Upper lobe of left lung (tissue), 6 donors: ENCODE data around the gene FKBP8. TPM values are rescaled to one million over a fixed set of nuclear protein-coding genes. Genes with fewer than 3 reads are reported as not detected.
"Not testable (repeated sequence)": the region's sequence is repeated elsewhere in the genome, so short reads cannot be mapped to it uniquely, and the experiment has no call there.

ENCODE experiments used
- ATAC-seq, 2 donors: fragments of 200-7000 bp; cut with Tn5 transposase; one replicate each; pipeline ENCODE4 v1.9.1; 2022; ENCODE audit warnings: mild to moderate bottlenecking in 2 of 2, moderate library complexity in 2 of 2; ENCODE audit not compliant: low FRiP score in 2 of 2
- DNase-seq, 2 donors: peaks; one replicate each; pipeline ENCODE4 v3.0.0-alpha.2; 2019 to 2020
- H3K27ac ChIP-seq, 4 donors: fragments of 200-600 bp; sonication (generic); one replicate each; pipeline ENCODE4 v1.5.1; 2016 to 2019
- H3K27me3 ChIP-seq, 4 donors: fragments of 200-600 bp; sonication (generic); one replicate each; pipeline ENCODE4 v1.5.1; 2017 to 2019
- H3K36me3 ChIP-seq, 4 donors: fragments of 200-600 bp; sonication (generic); one replicate each; pipeline ENCODE4 v1.5.1; 2016 to 2019
- H3K4me1 ChIP-seq, 4 donors: fragments of 200-600 bp; sonication (generic); one replicate each; pipeline ENCODE4 v1.5.1; 2018 to 2019
- H3K4me3 ChIP-seq, 4 donors: fragments of 200-600 bp; sonication (generic); one replicate each; pipeline ENCODE4 v1.5.1; 2017 to 2019; ENCODE audit warnings: mild to moderate bottlenecking in 2 of 4, moderate library complexity in 1 of 4
- H3K9me3 ChIP-seq, 4 donors: fragments of 200-600 bp; sonication (generic); one replicate each; pipeline ENCODE4 v1.5.1; 2018 to 2019
- EP300 ChIP-seq, 4 donors: sonication (generic); formaldehyde crosslinking; IDR thresholded peaks; one replicate each; pipeline ENCODE4 v1.5.1; 2017; ENCODE audit warnings: antibody characterized with exemption in 4 of 4, control low read depth in 2 of 4
- POLR2A ChIP-seq, 4 donors: fragments of 450-650 bp; IDR thresholded peaks; one replicate each; pipeline ENCODE4 v1.5.1; 2016 to 2017; ENCODE audit warnings: antibody characterized with exemption in 4 of 4, mild to moderate bottlenecking in 2 of 4
- POLR2AphosphoS5 ChIP-seq, 2 donors: sonication (generic); formaldehyde crosslinking; IDR thresholded peaks; one replicate each; pipeline ENCODE4 v1.5.1; 2017; ENCODE audit warnings: antibody characterized with exemption in 2 of 2
- WGBS, 2 donors: methylation state at CpG; one replicate each; pipeline ENCODE4 v1.1.5; 2017 to 2018; 5-methylcytosine and 5-hydroxymethylcytosine counted together
- total RNA-seq, 6 donors: library from RNA; depleted of rRNA in 4 of 6; stranded (reverse); fragments of >200 nt in 4 of 6; gene quantifications; one replicate each; pipeline versions ENCODE4 v1.1.0 to v1.2.1, GENCODE V29; 2016 to 2021
- TF ChIP-seq, protein P1 (sequence below), 6 experiments: fragments of 450-650 bp in 4 of 6; fragments of 200-600 bp in 2 of 6; sonication (generic) in 2 of 6; IDR thresholded peaks; one replicate each; pipeline ENCODE4 v1.5.1; 2016 to 2019; ENCODE audit warnings: antibody characterized with exemption in 6 of 6
- donor health status: DM: no; HTN: no; CAD: no; lungs with moderate emphysema.
- donor health status: DM: no; HTN: yes; CAD: no; lungs with severe emphysema.

FKBP8 gene
- total RNA-seq, 6 donors from 2014 or later = 242 to 450 (median 284) TPM

DNA sequence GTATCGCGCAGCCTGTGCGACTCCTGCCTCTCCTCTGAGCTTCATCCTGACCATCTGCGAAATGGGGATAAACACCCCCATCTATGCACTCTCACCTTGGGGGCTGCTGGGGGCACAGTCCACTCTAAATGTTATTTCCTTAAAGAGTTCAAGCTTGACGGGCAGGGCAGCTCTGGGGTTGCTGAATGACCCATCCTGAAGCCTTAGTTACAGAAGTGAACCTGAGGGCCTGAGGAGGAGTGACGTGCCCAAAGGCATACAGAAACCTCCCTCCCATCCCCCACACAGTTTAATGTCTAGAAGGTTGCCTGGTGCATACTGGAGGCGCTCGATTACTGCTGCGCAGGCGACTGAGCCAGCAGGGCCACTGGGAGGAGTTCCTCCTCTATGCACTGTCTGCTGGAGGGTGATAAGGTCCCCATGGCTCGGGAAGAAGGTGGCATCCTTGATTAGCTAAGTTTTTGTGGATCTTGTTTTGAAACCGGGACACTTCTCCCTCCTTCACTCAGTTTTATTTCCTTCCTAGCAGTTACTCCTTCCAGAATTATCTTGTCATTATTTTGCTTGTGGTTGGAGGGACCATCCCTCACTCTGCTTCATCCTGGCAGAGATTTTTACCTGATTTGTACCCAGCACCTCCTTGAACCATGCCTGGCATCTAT lies 572 bp upstream of the FKBP8 start:
- no peaks in the 10 kb centered on the region for H3K9me3 ChIP-seq
- H3K27ac ChIP-seq = peak overlapping the region; percentile 90 to 97 (median 94)
- H3K36me3 ChIP-seq = peaks cover 7 to 28% (median 11%) of the 10 kb centered on the region in 4 donors
- peak in 1 of 2 donors; percentile 82 for DNase-seq
- TF ChIP-seq POLR2A (IDR thresholded peaks at IDR 0.05) = peak in 1 of 4 donors; percentile 44
- peak; percentile 7 to 32 for TF ChIP-seq POLR2AphosphoS5 (IDR thresholded peaks at IDR 0.05)
- TF ChIP-seq EP300 (IDR thresholded peaks at IDR 0.05) = no peak
- TF ChIP-seq, protein P1, sequence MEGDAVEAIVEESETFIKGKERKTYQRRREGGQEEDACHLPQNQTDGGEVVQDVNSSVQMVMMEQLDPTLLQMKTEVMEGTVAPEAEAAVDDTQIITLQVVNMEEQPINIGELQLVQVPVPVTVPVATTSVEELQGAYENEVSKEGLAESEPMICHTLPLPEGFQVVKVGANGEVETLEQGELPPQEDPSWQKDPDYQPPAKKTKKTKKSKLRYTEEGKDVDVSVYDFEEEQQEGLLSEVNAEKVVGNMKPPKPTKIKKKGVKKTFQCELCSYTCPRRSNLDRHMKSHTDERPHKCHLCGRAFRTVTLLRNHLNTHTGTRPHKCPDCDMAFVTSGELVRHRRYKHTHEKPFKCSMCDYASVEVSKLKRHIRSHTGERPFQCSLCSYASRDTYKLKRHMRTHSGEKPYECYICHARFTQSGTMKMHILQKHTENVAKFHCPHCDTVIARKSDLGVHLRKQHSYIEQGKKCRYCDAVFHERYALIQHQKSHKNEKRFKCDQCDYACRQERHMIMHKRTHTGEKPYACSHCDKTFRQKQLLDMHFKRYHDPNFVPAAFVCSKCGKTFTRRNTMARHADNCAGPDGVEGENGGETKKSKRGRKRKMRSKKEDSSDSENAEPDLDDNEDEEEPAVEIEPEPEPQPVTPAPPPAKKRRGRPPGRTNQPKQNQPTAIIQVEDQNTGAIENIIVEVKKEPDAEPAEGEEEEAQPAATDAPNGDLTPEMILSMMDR (IDR thresholded peaks at IDR 0.05) = peak in 1 of 6 experiments; percentile 5
- no peaks in the 10 kb centered on the region for H3K27me3 ChIP-seq
- peak; percentile 80 to 83 for ATAC-seq
- WGBS, 2 donors = 8 to 16% methylated on average over 4 to 9 of the region's 12 CpGs
- peaks cover 13 to 28% (median 17%) of the 10 kb centered on the region in 4 donors for H3K4me1 ChIP-seq
- H3K4me3 ChIP-seq = peak overlapping the region in 3 of 4 donors; percentile 83 to 96 (median 94)

DNA sequence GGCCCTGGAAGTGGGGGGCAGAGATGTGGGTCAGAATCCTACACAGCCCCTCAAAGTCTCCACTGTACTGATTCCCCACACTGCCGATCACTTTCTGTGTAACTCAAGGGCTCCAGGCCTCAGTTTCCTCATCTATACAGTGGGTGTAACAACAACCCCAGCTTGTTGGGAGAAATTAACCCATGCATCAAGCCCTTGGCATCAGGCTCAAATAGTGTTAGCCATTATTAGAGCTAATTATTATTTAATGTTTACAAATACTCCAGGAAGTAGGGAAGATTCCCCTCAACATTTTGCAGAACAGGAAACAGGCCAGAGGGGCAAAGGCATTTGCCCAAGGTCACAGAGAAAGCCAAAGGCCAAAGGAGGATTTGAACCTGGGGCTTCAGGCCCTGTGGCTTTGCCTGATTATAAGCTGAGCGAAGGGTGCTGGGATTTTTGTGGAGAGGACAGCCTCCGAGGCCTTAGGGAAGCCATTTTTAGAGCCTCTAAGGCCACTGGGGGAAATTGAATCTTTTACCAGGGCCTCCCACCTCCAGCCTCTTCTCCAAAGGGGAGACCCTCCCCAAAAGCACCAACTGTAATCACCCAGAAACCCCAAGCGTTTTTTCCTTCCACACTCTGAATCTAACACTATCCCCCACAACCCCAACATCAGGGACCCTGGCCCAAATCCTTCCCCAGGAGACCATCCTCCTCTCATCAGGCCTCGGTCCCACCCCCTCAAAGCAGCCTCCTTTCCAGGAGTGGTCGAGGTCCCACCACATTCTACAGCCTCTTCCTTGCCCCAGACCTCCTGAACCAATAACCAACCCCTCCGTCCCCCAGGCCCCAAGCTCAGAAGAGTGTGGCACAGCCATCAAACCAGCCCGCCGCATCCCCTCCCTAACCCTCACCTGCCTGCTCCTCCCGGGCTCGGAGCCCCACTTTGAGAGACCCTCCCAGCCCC lies 1.1 kb downstream of the FKBP8 start:
- ATAC-seq = no peak
- Histone ChIP-seq H3K27ac (peak overlapping the region; percentile 90 to 97 (median 94)), H3K27me3 (no peaks in the 10 kb centered on the region), H3K4me3 (peak overlapping the region; percentile 83 to 96 (median 91)), H3K36me3 (peaks cover 7 to 43% (median 20%) of the 10 kb centered on the region in 4 donors), H3K4me1 (peaks cover 13 to 28% (median 17%) of the 10 kb centered on the region in 4 donors), H3K9me3 (no peaks in the 10 kb centered on the region)
- DNase-seq = no peak
- TF ChIP-seq POLR2A (IDR thresholded peaks at IDR 0.05) (no peak), EP300 (IDR thresholded peaks at IDR 0.05) (no peak), POLR2AphosphoS5 (IDR thresholded peaks at IDR 0.05) (no peak)
- TF ChIP-seq, protein P1 (IDR thresholded peaks at IDR 0.05) = no peak
- 18 to 24% methylated on average over 10 to 11 of the region's 11 CpGs for WGBS, 2 donors

DNA sequence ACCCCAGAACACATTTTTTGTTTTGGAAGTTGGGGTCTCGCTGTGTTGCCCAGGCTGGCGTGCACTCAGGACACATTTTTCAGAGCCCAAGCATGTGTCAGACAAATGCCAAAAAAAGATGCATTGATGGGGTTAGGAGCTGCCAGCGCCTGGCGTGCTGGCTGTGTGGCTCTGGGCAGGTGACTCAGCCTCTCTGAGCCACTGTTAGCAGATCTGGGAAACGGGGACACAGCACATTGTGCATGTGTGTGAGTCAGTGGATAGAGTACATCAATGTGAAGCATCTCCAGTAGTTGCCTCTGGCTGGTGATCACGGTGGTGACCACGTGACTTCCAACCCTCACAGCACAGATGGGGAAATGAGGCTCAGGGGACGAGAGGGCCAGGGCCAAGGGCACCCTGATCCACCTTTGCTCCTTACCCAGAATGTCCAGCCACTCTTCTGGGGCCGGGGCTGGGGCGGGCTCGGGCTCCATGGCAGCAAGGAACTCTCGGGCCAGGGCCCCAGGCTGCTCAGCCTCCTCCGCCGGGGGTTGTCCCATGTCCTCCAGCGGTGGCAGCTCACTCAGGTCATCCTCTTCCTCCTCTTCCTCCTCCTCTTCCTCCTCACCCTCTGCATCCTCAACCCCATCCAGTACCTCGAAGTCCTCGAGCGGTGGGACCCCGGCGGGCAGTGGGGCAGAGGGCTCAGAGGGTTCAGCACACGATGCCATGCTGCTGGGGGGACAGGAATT lies 1.9 kb downstream of the FKBP8 start:
- H3K36me3 ChIP-seq = peaks cover 9 to 52% (median 28%) of the 10 kb centered on the region in 4 donors

DNA sequence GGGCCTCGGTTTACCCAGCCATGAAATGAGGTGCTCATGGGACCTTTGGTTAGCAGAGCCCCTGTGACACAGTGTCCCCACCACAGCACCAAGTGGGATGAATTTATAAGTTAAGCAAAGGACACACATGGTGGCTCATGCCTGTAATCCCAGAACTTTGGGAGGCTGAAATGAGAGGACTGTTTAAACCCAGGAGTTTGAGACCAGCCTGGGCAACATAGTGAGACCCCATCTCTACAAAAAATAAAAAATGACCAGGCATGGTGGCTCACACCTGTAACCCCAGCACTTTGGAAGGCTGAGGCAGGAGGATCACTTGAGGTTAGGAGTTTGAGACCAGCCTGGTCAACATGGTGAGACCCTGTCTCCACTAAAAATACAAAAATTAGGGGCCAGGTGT lies 3.2 kb downstream of the FKBP8 start:
- not testable (repeated sequence) for H3K27me3 ChIP-seq, H3K4me3 ChIP-seq, H3K9me3 ChIP-seq, H3K27ac ChIP-seq, ATAC-seq, DNase-seq
- Histone ChIP-seq H3K4me1 (peaks cover 13 to 28% (median 17%) of the 10 kb centered on the region in 4 donors), H3K36me3 (peaks cover 12 to 62% (median 37%) of the 10 kb centered on the region in 4 donors)
- 92 to 100% methylated on average over 1 of the region's 1 CpG for WGBS, 2 donors

More for the DNA sequence above, 1.9 kb downstream of the FKBP8 start:
- ATAC-seq (no peak), DNase-seq (peak in 1 of 2 donors; percentile 76)
- Histone ChIP-seq H3K27me3 (no peaks in the 10 kb centered on the region), H3K4me3 (no peak overlapping the region), H3K27ac (peak overlapping the region in 2 of 4 donors; percentile 92 to 97), H3K9me3 (no peaks in the 10 kb centered on the region), H3K4me1 (peaks cover 13 to 28% (median 17%) of the 10 kb centered on the region in 4 donors)
- WGBS, 2 donors = 88% methylated on average over 21 of the region's 21 CpGs
- TF ChIP-seq, protein P1 (IDR thresholded peaks at IDR 0.05) = no peak
- no peak for TF ChIP-seq POLR2AphosphoS5 (IDR thresholded peaks at IDR 0.05)
- TF ChIP-seq POLR2A (IDR thresholded peaks at IDR 0.05) = no peak
- TF ChIP-seq EP300 (IDR thresholded peaks at IDR 0.05) = no peak
